HG03521 (cell line): Measurements from ENCODE around the gene TLR8.
"Not testable (repeated sequence)": the region's sequence is repeated elsewhere in the genome, so short reads cannot be mapped to it uniquely, and the experiment has no call there.

Experiments
- ATAC-seq: cut with Tn5 transposase; IDR thresholded peaks from one replicate; pipeline ENCODE4 v1.9.1; 2021; ENCODE audit warnings: mild to moderate bottlenecking, moderate library complexity; ENCODE audit not compliant: unreplicated experiment

TLR8 gene

DNA sequence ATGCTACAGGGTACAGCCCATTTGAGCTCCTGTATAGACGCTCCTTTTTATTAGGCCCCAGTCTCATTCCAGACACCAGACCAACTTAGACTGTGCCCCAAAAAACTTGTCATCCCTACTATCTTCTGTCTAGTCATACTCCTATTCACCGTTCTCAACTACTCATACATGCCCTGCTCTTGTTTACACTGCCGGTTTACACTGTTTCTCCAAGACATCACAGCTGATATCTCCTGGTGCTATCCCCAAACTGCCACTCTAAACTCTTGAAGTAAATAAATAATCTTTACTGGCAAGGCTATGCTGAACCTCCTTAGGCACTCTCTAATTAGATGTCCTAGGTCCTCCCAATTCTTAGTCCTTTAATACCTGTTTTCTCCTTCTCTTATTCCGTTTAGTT lies 38.0 kb downstream of the TLR8 start:
- not testable (repeated sequence) for ATAC-seq

DNA sequence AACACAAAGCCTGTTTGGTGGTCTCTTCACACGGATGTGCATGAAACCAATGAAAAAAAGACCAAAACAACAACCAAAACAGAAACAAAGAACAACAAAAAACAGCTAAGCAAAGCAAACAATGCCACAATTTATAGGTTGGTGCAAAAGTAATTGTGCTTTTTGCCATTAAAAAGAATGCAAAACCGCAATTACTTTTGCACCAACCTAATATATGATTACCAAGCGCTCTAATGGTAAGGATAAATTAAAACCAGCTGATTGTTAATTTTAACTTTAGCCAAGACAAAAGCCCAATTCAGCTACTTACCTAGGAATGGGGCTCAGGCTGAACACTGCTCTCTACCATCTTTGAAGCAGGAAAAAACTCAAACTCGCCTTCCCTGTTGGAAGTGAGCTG lies 39.1 kb downstream of the TLR8 start:
- ATAC-seq = no peak

DNA sequence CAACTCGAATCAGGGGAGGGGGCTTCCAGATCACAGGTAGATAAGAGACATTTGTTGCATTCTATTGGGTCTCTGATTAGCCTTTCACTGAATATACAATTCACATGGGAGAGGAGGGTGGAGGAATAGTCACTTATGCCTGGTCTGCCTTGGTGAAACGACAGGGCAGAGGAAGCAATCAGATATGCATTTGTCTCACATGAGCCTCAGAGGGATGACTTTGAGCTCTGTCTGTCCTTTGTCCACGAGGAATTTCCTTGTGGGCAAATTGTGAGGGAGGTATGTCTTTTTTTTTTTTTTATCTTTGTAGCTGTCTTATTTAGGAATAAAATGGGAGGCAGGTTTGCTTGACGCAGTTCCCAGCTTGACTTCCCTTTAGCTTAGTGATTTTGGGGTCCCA lies 40.0 kb downstream of the TLR8 start:
- no peak for ATAC-seq

DNA sequence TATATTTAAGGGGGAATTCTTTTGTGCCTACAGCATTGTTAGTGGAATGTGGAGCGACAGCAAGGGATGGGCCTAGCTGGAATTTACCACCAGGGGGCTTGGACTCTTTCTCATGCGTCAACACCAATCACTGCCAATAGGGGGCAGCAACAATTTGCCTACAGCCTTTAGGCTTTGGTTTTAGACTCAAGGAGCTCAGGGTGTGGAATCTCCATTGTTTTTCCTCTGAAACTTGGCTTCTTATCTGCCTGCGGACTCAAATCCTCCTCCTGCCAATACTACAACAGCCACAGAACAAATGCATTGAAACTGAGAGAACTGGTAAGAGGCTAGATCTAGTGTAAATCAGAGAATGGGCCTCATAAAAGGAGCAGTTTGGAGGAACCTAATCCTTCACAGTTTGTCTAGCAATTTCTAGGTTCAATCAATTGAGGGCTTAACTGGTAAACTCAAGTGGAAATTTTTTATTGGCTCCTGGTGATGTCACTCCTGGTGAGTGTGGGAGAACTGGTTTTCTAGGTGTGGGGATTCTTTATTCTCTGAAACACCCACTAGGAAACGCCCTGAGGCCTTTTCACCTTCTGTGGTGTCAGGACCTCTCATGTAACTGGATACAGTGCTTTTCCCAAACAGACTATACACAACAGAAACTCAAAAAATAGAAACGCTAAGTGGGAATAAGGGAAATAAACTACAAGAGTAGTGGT lies 40.6 kb downstream of the TLR8 start:
- ATAC-seq = no peak

DNA sequence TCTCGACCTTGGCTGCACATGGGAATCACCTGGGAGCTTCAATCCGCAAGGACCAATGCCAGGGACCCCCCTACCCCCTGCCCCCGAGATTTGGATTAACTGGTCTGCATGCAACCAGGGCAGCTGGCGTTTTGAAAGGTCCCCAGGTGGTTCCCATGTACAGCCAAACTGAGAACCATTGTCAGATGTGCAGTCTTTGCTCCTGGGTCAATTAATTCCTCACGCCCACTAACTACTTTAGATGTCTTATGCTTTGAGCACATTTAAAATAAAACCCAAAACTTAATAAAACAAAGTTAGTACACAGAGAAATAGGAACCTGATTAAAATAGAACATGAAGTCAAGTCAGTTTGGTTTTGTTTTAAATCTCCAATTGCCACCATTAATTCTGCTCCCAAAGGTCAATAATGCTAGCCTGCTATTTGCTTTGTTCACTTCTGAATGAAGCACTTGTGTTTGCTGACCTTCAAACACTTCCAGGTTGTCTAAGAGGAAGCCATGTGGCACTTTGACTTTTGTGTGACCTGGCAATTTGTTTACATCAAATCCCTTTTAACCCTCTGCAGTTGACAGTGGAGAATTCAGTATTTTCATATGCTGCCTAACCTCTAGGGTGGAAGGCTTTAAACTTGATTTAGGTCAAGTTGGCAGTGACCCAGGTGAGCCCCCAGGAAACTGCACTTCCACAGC lies 41.3 kb downstream of the TLR8 start:
- no peak for ATAC-seq

- no peak for ATAC-seq
These were observed 42.1 kb downstream of the TLR8 start for GRCh38 chrX:12948495-12948894.

- ATAC-seq = no peak
These were observed 42.9 kb downstream of the TLR8 start for GRCh38 chrX:12949205-12949926.

DNA sequence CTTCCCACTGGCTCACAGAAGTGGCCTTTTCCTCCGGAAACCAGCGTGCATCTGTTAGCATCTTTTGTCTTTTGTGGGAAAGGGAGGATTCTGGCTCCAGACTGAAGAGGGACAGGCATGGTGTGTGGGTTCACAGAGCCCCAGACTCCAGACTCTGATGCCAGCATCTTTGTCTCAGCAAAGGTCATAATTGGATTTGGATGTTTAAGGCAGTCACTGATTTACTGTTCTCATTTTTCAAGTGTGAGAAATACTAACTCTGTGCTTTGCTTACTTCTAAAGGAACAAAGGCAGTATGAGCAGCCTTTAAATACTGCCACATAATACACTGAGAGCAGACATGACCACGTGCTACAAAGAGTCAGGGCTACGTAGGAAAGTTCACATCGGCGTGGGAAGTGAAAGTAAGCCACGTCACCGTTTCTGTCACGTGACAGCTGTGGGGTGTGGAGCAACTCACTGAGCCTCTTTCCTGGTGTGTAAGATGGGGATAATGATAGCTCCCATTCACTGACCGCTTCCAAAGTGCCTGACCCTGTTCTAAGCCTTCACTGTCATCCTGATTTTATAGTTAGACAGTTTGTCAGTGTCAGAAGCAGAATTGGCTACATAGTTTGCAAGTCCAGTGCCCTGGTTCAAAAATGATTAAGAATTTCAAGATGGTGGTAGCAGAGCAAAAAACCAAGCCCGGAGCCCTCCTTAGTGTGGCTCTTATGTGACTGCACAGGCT lies 43.7 kb downstream of the TLR8 start:
- peak; percentile 59 for ATAC-seq

DNA sequence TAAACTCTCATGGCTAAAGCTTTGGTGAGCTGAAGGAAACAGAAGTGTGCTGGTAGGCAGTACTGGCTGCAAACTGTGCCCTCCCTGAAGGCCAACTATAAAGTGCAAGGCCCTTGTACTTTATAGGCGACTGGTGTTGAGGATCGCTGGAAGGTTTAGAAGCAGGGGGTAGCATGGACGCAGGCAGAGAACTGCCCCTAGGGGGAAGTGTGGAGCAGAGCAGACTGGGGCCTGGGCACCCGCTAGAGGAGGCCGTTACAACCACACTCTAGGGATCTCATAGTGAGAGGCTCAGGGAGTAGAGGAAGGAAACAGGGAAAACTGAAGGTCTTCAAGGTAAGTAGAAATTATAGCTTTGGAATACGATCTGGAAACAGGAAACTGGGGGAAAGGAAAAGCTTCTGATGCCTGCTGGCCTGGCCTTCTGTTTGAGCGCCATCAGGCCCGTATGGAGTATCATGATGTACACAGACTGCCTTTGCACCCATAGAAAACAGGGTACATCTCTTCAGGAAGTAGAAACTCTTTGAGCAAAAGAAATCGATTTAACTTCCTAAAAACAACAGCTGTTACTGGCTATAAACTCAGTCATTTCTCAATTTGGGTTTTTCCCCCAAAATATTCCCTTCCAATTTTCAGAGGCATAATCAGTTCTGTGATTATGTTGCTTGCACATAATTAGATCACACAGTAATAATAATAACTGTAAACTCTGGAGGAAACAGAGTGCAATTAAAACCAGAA lies 44.6 kb downstream of the TLR8 start:
- peak; percentile 60 for ATAC-seq

DNA sequence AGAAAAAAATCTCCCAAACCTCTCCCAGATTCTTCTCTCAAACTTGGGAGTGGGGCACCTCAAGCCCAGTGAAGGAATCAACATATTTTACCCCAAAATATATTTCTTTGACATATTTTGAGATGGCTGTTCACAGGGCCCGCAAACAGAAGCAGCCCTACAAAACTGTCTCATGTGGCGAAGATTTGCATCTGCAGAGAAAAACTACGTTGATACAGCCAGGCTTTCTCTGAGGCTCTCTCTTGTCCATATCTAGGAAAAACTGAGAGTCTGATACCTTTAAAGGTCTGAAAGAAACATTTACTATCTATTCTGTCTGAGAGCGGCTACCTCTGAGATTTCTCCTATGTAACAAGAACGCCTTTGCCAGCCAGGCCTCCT lies 45.2 kb downstream of the TLR8 start:
- ATAC-seq = no peak

- no peak for ATAC-seq
These were observed 47.0 kb downstream of the TLR8 start for GRCh38 chrX:12953420-12953819.

DNA sequence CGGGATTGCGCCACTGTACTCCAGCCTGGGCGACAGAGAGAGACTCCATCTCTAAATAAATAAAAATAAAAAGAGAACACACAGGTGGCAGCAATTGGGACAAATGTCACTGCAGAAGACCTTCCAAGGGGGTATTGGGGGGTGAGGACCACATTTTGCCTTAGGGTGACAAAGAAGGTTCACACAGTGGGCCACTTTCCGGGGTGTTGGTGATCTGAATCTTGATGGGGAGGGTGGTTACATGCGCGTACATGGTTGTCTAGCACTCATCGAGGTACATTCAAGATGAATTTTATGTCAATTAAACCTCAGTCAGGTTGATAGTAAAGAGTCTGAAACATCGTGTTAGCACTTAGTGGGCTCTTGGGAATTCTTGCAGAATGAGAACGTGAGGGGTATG lies 48.0 kb downstream of the TLR8 start:
- ATAC-seq = no peak

GRCh38 chrX:12954981-12955380 lies 48.6 kb downstream of the TLR8 start:
- ATAC-seq = no peak

- peak; percentile 35 for ATAC-seq
These were observed 49.7 kb downstream of the TLR8 start for GRCh38 chrX:12955882-12956703.

- ATAC-seq = peak; percentile 61
These were observed 50.5 kb downstream of the TLR8 start for GRCh38 chrX:12956704-12957534.

DNA sequence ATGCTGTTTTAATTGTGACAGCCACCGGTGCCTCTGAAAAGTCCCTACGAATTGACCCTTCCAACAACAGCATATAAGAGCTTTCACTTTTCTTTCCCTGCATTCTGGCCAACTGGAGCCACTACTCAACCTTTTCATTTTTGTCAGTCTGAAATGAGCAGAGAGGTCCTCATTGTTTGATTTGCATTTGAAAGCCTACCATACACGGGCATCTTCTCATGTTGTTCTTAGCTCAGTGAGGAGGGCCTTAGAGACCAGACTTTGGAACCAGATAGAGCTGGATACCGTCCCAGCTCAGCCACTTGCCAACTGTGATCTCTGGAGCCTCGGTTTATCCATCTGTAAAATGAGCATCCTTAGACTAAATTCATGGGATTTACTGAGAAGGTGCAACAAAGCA lies 51.6 kb downstream of the TLR8 start:
- no peak for ATAC-seq

GRCh38 chrX:12958461-12958860 lies 52.0 kb downstream of the TLR8 start:
- ATAC-seq = no peak

GRCh38 chrX:12961196-12961718 lies 54.8 kb downstream of the TLR8 start:
- ATAC-seq = no peak

DNA sequence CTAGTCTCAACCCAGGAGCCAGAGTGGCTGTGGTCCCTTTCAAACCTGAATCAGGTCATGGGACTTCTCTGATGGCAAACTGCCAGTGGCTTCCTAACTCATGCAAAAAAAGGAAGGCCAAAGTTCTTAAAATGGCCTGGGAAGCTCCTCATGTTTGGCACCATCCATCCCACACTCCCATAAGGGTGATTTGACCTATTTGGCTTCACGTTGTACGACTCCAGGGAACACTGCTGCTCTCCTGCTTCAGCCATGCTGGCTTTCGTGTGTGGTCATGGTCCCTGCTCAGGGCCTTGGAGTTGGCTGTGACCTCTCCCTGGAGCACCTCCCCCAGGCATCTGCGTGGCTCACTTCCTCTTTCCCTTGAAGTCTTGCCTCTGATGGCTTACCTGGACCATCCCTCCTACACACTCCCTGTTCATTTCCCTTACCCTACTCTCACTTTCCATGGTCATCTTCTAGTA lies 55.7 kb downstream of the TLR8 start:
- no peak for ATAC-seq
